Tibial artery (tissue), 4 donors: ENCODE results near the gene EID2B.

ENCODE experiments used
- DNase-seq, 2 donors: peaks; one replicate each; pipeline ENCODE4 v3.0.0-alpha.2; 2019
- H3K27ac ChIP-seq, 2 donors: fragments of 200-600 bp; sonication (generic) in 1 of 2; 1 replicate in 1 of 2; 2 replicates in 1 of 2; pipeline ENCODE4 v1.5.1; 2018 to 2019; ENCODE audit warnings: mild to moderate bottlenecking in 1 of 2
- H3K27me3 ChIP-seq, 2 donors: fragments of 200-600 bp; sonication (generic) in 1 of 2; one replicate each; pipeline versions ENCODE4 v1.5.1 to v1.6.0; 2016 to 2019
- H3K36me3 ChIP-seq, 3 donors: fragments of 200-600 bp; sonication (generic) in 2 of 3; one replicate each; pipeline ENCODE4 v1.5.1; 2016 to 2019; ENCODE audit warnings: mild to moderate bottlenecking in 2 of 3
- H3K4me1 ChIP-seq, 4 donors: fragments of 200-600 bp; sonication (generic) in 2 of 4; 1 replicate in 3 of 4; 2 replicates in 1 of 4; pipeline ENCODE4 v1.5.1; 2016 to 2019
- H3K4me3 ChIP-seq, 2 donors: fragments of 200-600 bp; sonication (generic) in 1 of 2; 1 replicate in 1 of 2; 2 replicates in 1 of 2; pipeline ENCODE4 v1.5.1; 2018 to 2019; ENCODE audit warnings: mild to moderate bottlenecking in 2 of 2
- H3K9me3 ChIP-seq, 3 donors: fragments of 200-600 bp; sonication (generic) in 1 of 3; one replicate each; pipeline ENCODE4 v1.5.1; 2016 to 2019
- intact Hi-C: fragments of 100-400 bp; cut with DNase I; formaldehyde crosslinking; loops from one replicate; pipeline ENCODE4 v1.15.0; 2023; ENCODE audit warnings: low total_unique reads
- TF ChIP-seq, protein P1 (sequence below), 2 experiments: fragments of 200-600 bp in 1 of 2; fragments of 450-650 bp in 1 of 2; IDR thresholded peaks; one replicate each; pipeline ENCODE4 v1.5.1; 2017 to 2019; ENCODE audit warnings: antibody characterized with exemption in 2 of 2, mild to moderate bottlenecking in 1 of 2, moderate library complexity in 1 of 2

The EID2B gene

DNA sequence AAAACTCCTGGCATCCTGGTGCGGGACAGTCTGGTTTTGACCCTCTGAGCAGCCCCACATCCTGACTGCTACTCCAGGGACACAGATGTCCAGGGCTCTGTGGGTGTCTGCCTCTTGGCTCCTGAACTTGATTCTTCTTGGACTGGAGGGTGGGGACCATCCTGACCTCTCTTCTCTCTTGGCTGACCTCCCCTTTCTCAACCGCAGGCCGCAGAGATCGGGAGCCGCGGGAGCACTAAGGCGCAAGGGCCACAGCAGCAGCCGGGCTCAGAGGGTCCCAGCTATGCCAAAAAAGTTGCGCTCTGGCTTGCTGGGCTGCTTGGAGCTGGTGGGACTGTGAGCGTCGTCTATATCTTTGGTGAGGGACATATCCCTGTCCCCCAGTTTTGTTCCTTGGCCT is 51.0 kb downstream of the EID2B start:
- peaks cover 0 to 21% (median 13%) of the 10 kb centered on the region in 4 donors for H3K4me1 ChIP-seq
- H3K9me3 ChIP-seq = no peaks in the 10 kb centered on the region
- TF ChIP-seq, protein P1, sequence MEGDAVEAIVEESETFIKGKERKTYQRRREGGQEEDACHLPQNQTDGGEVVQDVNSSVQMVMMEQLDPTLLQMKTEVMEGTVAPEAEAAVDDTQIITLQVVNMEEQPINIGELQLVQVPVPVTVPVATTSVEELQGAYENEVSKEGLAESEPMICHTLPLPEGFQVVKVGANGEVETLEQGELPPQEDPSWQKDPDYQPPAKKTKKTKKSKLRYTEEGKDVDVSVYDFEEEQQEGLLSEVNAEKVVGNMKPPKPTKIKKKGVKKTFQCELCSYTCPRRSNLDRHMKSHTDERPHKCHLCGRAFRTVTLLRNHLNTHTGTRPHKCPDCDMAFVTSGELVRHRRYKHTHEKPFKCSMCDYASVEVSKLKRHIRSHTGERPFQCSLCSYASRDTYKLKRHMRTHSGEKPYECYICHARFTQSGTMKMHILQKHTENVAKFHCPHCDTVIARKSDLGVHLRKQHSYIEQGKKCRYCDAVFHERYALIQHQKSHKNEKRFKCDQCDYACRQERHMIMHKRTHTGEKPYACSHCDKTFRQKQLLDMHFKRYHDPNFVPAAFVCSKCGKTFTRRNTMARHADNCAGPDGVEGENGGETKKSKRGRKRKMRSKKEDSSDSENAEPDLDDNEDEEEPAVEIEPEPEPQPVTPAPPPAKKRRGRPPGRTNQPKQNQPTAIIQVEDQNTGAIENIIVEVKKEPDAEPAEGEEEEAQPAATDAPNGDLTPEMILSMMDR (IDR thresholded peaks at IDR 0.05) = no peak
- peaks cover 15 to 40% (median 22%) of the 10 kb centered on the region in 3 donors for H3K36me3 ChIP-seq
- DNase-seq = no peak
- intact Hi-C loops = loop anchor here (2.0 kb wide), 2 partner anchors 35 to 57 kb away; no protein-coding TSS in a partner anchor
- H3K27me3 ChIP-seq = no peaks in the 10 kb centered on the region
- peak overlapping the region; percentile 89 to 95 for H3K4me3 ChIP-seq
- peak overlapping the region in 1 of 2 donors; percentile 87 for H3K27ac ChIP-seq

GRCh38 chr19:39481229-39481545 is 51.5 kb downstream of the EID2B start:
- Histone ChIP-seq H3K27ac (peak overlapping the region; percentile 78 to 87), H3K9me3 (no peaks in the 10 kb centered on the region), H3K4me1 (peaks cover 0 to 21% (median 13%) of the 10 kb centered on the region in 4 donors), H3K36me3 (peaks cover 16 to 40% (median 22%) of the 10 kb centered on the region in 3 donors), H3K4me3 (peak overlapping the region; percentile 89 to 95), H3K27me3 (no peaks in the 10 kb centered on the region)
- TF ChIP-seq, protein P1 (IDR thresholded peaks at IDR 0.05) = no peak
- intact Hi-C loops = loop anchor here (2.0 kb wide), 1 partner anchor 34 kb away; no protein-coding TSS in a partner anchor
- DNase-seq = no peak
